Astrocyte of the cerebellum (primary cell): ENCODE data around the gene CCM2.

Experiments used
- DNase-seq: peaks from one replicate; pipeline ENCODE4 v3.0.0-alpha.2; 2011; ENCODE audit warnings: low read depth
- H3K4me3 ChIP-seq: 2 replicates; pipeline ENCODE4 v1.5.1; 2011; ENCODE audit warnings: mild to moderate bottlenecking, low read depth, low read length, moderate library complexity
- in situ Hi-C: cut with HindIII; loops from 2 replicates; pipeline ENCODE4 v1.10.0; 2017; ENCODE audit warnings: low sequenced_read_pairs
- TF ChIP-seq, protein P1 (sequence below): IDR thresholded peaks from 2 replicates; pipeline ENCODE4 v1.5.1; 2012; ENCODE audit warnings: low read length, low read depth, moderate library complexity, mild to moderate bottlenecking; ENCODE audit errors: missing control alignments

Gene CCM2

DNA sequence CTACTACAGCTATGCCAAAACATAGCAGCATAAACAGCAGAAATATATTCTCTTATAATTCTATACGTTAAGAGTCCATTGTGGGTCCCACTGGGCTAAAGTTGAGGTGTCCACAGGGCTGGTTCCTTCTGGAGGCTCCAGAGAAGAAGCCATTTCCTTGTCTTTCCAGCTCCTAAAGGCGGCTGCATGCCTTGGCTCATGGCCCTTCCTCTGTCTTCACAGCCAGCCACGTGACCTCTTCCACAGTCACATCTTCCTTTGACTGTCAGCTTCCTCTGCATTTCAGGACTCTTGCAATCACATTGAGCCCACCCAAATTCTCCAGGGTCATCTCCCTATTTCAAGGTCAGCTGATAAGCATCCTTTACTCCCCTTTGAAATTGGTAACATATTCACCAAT, 71.5 kb downstream of the CCM2 start:
- no peak for DNase-seq

DNA sequence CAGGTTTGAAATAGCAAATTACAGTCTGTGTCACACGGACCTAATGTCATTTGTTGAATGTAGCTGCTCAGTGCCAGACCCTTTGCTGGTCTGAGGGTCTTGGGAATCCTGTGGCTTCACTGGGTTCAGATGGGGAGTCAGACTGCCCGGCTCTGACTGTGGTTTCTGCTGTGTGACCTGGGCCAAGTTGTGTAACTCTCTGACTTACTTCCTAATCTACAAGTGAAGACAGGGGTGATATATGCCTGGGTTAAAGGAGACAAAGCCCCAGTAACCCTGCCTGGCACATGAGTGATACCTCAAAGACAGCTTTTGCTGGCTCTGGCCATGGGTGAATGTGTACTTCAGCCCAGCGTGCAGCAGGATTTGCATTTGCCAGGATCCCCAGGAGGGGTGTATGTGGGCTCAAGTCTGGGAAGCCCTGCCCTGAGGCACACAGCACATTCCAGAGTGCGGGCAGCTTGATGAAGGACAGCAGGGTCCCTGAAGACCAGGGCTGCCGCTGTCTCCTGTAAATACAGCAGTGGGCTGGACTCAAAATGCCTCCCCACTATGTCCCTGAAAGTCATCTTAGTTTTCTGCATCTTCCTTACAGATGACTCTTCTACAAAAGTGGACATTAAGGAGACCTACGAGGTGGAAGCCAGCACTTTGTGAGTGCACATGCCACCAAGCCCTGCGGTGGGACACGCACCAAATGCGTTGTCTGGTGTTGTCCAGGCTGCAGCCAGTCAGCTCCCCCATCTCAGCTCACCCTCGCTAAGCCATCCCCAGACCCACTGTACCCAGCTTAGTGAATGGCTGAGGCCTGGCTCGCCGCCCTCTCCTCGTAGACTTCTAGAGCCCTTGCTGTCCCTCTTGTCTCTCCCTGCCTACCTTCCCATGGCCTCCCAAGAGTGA, 72.4 kb downstream of the CCM2 start:
- TF ChIP-seq, protein P1, sequence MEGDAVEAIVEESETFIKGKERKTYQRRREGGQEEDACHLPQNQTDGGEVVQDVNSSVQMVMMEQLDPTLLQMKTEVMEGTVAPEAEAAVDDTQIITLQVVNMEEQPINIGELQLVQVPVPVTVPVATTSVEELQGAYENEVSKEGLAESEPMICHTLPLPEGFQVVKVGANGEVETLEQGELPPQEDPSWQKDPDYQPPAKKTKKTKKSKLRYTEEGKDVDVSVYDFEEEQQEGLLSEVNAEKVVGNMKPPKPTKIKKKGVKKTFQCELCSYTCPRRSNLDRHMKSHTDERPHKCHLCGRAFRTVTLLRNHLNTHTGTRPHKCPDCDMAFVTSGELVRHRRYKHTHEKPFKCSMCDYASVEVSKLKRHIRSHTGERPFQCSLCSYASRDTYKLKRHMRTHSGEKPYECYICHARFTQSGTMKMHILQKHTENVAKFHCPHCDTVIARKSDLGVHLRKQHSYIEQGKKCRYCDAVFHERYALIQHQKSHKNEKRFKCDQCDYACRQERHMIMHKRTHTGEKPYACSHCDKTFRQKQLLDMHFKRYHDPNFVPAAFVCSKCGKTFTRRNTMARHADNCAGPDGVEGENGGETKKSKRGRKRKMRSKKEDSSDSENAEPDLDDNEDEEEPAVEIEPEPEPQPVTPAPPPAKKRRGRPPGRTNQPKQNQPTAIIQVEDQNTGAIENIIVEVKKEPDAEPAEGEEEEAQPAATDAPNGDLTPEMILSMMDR = no peak
- no peak for DNase-seq
- H3K4me3 ChIP-seq = no peak overlapping the region
- in situ Hi-C loops = no loop called here

More for the DNA sequence above, 71.5 kb downstream of the CCM2 start:
- in situ Hi-C loops = no loop called here
- TF ChIP-seq, protein P1 = no peak
- H3K4me3 ChIP-seq = no peak overlapping the region

DNA sequence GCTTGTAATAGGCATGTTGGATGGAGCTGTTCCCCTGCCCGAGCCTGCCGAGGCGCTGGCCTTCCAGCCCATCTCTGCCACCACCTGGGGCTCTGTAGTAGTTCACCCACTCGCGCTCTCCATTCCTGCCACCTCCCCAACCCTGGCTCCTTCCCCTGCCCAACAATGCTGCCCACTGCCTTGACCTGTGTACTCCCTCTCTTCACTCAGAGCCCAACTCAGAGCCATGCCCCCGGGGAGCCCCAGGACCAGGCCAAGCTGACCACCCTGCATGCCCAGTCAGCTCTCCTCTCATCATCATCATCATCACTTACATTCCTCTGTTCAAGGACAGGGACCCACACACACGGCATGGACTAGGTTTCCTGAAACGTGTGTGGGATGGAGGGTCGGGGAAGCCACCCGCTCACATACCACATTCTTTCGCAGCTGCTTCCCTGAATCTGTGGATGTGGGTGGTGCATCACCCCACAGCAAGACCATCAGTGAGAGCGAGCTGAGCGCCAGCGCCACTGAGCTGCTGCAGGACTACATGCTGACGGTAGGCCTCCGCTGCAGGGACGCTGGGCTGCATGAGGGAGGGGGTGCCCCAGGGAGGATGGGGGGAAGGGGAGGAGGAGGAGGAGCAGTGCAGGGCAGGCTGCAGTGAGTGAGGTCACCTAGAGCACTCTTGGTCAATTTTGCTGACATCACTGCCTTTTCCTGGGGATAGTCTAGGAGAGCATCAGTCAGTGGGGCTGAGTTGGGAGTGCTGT, 73.2 kb downstream of the CCM2 start:
- no peak overlapping the region for H3K4me3 ChIP-seq
- TF ChIP-seq, protein P1 = no peak
- in situ Hi-C loops = no loop called here
- DNase-seq = no peak

DNA sequence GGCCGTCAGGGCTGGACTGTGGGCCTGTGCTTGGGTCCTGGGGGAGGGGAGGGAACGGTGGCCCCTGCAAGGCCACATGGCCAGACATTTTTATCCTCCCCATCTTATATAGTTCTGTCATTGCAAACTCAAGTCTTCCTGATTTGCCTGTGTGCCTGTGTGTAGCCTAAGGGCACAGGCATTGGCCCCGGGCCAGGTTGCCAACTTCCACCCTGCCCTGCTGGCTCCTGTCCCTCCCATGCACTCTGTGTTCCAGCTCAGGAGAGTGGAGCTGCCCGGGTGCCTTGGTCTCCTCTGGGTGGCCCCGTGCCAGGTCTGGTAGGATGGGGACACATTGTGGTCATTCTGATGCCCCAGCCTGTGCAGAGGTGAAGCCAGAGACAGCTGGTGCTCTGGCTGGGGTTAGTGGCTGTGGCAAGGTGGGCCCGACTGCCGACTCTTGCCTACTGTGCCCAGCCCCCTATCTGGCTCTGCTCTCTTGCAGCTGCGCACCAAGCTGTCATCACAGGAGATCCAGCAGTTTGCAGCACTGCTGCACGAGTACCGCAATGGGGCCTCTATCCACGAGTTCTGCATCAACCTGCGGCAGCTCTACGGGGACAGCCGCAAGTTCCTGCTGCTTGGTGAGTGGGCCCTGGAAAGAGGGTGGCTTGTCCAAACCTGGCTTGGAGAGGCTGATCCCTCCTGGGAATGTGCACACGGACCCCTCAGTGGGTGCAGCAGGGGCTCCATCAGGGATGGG, 74.0 kb downstream of the CCM2 start:
- no peak overlapping the region for H3K4me3 ChIP-seq
- in situ Hi-C loops = no loop called here
- no peak for DNase-seq
- TF ChIP-seq, protein P1 = no peak

DNA sequence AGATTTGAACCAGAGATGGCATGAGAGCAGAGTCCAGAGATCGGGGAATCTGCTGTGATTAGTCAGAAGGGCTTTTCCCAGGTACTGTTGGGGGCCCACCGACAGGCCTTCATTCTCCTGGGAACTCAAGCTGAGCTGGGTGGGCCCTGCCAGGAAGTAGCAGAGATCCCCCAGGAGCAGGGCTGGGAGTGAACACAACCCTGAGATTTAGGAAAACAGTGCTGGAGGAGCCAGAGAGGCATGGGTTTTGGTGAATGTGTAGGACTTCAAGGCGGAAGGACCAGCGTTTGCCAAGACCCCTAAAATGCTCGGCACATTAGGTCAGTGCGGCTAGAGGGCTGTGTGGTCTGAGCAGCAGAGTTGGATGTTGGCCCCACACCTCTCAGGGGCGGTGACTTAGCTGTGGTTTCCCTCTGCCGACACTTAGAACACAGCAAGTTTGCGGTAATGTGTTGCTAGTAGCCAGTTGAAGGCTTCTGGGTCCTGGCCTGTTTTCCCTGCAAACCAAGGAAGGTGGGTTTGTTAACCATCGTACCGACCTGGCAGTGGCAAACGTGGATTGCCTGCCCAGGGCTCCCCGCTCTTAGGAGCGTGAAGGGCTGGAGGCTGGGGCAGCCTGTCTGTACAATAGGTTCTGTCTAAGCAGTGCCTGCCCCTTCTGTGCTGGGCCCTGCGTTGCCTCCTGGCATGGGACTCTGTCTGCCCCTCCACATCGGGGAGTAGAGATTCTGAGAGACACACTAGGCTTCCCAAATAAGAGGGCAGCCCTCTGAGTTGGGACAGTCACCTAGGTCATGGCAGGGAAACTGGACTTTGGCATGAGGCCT, 74.7 kb downstream of the CCM2 start:
- TF ChIP-seq, protein P1 = no peak
- DNase-seq = no peak
- in situ Hi-C loops = no loop called here
- H3K4me3 ChIP-seq = no peak overlapping the region

DNA sequence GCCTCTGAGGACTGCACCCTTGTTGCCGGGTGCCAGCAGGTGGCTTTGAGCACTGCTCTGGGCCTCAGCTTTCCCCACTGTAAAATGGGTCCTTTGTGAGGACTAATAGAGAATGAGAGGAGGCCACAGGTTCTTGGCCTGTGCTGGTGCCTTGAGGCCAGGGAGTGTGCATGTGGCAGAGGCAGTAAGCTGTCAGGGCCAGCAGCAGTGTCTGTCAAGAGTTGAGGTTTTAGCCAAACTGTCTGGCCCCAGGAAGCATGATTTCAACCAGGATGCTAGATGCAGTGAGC, 75.3 kb downstream of the CCM2 start:
- no peak for DNase-seq
- no peak overlapping the region for H3K4me3 ChIP-seq
- TF ChIP-seq, protein P1 = no peak
- in situ Hi-C loops = no loop called here
